ENCODE data around the gene DENND1B.

Gene DENND1B

DNA sequence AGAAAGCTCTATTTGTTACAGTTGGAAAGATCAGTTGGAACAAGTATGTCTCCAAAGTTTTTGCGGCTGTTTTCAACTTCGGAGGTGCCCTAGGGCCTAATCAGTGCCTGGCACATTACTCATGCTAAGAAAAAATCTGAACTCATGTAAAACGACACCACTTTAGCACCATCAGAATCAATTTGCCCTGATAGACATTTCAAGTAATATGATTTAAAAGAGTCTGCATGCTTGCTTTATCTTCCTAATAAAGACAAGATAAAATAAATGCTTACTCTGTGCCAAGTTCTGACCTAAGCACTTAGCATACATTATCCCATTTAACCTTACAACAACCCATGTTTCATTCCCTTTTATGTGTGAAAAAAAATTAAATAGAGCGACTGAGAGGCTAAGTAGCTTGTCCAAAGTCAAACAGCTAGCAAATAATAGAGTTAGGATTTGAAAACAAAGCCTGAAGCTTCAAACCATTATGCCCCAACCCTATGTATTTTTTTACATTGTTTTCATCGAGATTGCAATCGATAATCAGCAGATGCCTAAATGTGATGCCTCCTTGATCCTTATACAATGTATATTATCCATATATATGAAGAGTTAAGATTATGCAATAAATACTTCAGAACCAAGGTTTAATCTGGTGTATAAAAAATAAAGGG is 91.3 kb downstream of the DENND1B start:
- no peak for DNase-seq (ENCODE audit: low spot score)

DNA sequence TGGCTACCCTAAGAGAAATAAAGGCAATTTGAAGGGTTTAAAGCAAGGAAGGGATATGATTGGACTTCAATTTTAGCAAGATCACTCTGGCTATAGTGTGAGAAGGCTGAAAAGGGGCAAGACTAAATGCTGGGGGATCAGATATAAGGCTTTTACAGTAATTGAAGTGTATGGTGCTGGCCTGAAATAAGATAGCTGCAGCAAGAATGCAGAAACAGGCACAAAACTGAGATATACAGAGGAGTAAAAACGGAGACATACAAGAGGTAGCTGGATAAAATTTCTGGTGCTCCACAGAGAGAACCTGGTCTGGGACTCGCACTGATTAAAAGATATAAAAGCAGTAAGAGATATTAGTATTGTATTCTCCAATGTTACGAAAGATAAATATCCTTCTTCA is 92.0 kb downstream of the DENND1B start:
- no peak for DNase-seq (ENCODE audit: low spot score)

DNA sequence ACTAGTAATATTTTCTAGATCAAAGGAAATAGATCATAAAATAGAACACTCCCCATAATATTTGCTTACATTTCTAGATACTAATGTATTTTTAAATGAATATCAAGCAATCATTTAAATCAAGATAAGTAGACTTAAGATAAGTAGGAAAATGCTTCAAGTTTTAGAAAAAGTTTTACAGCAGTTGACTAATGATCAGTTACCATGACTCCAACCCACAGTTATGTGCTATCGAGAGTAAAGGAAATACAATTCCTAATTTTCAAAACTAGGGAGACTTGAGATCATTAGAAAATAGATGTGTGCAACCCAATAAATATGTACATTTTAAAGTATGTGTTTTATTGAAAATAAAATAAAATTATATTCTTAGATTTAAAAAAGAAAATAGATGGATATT is 95.0 kb downstream of the DENND1B start:
- DNase-seq (ENCODE audit: low spot score) = no peak

DNA sequence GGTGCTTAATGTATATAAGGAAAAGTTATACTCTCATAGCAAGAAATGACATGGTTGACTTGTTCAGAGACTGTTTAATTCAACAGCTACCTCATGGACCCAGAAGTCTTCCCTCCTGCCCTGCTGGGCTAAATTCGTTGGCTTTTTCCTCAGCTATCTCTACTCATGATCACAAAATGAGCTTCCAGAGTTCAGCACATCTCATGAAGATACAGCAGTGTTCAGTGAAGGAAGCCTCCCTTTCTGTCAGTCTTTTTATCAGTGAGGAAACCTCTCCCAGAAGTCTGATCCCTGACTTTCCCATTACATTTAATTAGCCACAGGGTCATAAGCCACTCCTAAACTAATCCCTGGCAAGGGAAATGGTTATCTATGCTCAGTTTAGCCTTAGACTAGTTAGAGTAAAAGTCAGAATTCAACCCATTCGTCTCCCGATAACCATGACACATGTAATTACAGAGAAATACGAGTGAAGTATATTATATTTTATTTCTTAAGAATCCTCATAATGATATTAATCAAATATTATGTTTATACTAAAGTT is 97.5 kb downstream of the DENND1B start:
- DNase-seq (ENCODE audit: low spot score) = no peak

DNA sequence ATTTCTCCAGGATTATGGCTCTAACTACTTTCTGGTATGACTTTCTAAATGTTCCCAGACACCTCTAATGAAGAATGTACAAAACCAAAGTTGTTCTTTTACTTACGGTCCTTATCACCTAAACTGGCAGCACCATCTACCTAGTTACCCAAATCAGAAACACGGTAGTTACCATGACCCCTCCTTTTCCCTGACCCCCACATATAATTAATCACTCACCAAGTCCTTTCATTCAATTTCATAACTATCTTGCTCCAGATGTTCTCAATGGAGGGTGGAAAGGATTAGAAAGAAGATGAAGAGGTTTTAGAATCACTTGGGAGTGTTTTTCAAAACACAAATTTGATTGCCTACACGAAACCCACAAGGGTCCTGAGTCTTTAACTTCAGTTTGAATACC is 98.0 kb downstream of the DENND1B start:
- no peak for DNase-seq (ENCODE audit: low spot score)

DNA sequence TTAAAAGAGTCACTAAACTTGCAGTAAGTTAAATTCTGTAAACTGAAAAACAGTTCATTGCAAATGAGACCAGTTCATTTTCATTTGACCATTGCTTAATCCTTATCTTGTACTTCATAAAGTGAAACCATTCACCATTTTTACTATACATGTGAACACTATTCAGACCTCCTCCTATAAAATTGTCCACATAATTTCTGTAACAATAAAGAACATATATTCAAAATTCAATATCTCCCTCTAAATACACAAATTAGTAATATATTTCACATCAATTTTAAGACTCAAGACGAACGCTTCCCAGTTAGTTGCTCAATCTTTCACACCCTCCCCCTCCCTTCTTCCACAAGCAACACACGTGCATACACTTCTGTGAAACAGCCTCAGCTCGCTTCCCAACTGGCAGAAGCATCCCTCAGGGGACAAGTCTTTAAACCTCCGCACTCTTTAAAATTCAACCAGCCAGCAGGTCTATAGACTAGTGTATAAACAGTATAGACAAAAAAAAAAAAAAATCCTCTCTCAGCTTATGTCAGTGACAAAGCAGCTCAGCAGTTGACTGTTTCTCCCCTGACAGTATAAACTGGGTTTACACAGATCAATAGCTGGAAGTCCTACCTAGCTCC is 99.6 kb downstream of the DENND1B start:
- no peak for DNase-seq (ENCODE audit: low spot score)

DNA sequence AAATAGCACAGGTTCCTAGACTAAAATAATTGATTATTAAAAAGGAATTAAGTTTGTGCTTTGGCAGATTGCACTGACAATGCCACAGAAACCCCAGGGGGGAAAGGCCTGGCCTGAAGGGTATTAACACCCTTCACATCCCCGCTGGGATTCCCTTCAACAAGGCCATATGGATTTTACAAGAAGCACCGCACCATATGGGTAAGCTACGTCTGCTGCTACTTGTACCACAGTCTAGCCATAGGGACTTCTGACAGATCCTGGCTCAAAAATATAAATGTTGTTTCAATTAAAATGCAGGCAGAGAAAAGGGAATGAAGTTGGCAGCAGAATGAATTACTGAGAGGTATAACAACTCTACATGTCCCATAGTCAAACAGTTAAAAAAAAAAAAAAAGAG is 101.0 kb downstream of the DENND1B start:
- DNase-seq (ENCODE audit: low spot score) = no peak

DNA sequence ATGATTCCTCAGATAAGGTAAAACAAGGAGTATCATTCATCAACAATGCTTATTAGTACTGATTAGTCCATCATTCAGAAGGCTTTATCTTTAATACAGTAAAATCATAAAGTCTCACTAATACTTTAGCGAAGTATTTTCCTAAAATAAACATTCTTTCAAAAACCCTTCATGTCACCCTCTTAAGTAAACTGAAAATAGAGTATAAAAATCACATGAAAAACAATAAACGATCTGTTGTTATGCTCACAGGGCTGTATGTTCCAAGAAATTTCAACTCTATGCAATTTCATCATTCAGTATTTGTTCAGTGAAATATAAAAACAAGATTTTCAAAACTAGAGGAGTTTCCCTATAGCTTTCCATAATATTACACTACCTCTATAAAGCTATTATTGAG is 102.0 kb downstream of the DENND1B start:
- DNase-seq (ENCODE audit: low spot score) = no peak

DNA sequence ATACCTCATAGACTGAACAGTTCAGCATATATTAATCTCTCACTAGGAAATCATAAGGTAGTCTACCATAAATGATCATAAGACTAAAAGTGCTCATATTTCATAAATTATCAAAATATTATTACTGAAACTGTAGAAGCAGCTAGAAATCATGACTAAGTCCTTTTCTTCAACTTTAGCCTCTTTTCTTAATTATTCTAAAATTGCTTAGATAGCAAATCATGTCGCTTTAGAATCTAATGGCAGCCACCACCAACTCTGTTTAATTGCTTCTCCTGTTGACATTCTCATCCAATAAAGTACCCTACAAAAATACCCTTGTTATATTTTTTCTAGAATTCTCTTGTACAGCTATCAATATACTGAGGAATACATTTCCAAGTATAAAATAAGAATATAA is 102.9 kb downstream of the DENND1B start:
- no peak for DNase-seq (ENCODE audit: low spot score)

DNA sequence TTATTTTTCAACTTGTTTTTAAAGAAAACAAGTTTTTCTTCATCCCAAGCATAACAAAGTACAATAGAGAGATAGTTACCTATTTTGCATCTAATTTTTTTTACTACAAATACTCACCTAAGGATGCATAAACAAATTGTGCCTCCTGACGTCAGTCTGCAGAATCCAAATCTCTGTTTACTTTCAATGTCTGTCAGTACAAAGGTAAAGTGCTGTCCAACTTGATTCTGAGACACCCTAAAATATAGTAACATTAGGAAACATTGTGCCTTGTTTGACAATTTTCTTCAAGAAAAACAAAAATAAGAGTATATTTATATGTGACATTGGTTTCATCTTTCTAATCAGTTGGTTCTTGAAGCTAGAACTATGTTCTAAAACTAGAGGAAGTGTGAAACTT is 103.4 kb downstream of the DENND1B start:
- DNase-seq (ENCODE audit: low spot score) = no peak

DNA sequence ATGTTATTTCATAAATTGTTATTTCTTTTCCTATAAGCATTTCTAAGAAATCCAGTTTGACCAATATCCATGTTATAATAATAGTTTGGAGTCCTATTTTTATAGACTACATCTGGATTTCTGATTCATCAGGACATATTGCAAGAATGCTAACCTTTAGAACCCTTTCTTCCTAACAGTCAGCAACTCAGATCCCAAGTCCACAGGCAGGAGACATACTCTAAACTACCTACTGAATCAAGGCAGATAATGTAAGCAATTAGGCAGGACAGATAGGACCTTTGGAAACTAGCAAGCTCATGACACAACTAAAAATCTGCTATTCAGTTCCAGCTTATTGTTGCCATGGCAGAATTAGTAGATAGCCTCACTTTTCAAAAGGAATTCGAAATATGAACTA is 104.1 kb downstream of the DENND1B start:
- no peak for DNase-seq (ENCODE audit: low spot score)

DNA sequence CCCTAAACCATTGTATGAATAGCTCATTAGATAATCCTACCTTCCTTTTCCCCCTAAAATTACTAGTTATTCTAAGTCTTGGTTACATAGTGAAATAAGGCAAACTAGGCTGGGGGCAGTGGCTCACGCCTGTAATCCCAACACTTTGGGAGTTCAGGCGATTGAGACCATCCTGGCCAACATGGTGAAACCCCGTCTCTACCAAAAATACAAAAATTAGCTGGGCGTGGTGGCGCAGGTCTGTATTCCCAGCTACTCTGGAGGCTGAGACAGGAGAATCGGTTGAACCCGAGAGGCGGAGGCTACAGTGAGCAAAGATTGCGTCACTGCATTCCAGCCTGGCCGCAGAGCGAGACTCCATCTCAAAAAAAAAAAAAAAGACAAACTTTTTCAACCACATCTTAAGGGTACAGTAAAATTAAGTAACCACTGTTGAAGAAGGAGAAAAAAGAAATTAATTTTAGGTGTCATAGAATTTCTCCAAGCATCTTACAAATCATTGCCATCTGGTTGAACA is 108.5 kb downstream of the DENND1B start:
- DNase-seq (ENCODE audit: low spot score) = no peak

DNA sequence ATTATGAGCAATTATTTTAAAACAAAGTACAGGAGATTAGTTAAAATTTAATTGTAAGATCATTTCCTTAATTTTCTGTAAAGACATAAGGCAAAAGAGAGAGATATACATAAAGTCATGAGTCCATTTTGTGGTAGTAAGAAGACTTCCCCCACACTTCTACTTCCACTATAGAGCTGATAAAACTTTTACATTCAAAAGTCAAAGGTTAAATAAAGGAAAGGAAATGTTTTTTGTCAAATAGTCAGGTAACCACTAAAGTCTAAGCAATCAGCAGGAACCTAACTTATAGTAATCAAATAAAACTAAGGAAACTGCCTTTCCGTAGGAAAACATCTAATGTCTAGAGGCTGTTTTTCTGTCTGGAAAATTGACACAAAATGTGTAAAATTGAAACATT is 110.9 kb downstream of the DENND1B start:
- no peak for DNase-seq (ENCODE audit: low spot score)

DNA sequence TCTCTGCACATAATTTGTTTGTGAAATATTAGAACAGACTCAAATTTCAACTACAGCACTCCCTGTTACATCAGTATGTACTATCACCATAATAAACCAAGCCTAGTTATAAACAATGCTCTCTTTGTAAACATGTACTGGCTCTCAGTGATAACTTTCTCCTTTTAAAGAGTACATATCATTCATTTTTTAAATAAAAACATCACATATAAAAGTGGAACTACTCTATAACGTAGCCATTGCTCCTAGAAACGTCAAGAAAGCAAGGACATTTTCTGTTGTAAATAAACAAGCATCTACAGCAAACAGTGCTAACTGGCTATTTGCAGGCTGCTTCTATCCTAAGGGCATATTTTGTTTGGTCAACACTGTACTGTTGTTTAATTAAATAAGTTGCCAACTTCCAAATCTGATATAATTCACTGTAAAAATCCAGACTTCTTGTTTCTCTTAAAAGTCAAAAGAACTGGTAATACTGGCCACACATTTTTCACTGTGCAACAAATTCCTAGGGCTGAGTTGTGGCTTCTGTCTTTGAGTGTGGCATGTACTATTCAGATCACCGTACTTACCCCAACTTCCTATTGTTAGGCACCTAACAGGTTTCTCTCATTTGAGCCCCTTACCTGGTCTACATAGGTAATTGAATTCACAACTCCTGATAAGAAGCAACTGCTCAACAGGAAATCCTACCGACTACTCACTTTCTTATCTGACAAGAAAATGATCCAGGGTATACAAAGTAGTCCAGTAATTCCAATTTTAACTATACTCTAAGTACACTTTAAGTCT is 111.9 kb downstream of the DENND1B start:
- no peak for DNase-seq (ENCODE audit: low spot score)

DNA sequence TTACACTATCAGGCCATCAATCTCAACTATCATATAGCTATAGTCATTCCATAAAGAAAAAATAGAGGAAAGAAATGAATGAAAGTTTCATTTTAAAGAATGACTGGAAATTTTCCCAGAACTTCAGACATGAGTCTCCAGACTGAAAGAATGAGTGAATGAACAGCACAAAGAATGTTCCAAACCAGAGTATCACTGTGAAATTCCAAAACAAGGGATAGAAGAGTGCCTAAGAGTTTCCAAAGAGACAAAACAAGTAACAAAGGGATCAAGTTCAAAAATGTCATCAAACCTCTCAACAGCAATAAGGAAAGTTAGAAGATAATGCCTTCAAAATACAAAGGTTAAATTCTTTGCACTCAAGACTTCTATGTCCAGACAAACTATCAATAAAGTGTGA is 114.9 kb downstream of the DENND1B start:
- DNase-seq (ENCODE audit: low spot score) = no peak

DNA sequence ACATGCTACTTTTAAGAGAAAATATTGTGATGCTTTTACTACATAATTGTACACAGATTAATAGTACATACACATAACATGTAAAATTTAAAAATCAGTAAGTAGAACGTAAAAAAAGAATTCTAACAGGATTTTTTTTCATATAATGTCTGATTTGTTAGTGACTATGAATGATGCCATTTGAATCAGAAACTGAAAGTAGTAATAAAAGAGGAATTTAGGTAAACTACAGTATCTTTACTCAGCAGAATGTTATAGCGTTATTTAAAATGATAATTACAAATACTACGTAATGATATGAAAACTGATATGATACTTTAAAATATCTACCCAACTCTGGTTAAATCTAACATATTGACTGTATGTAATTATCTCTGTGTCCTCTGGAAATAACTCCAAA is 116.1 kb downstream of the DENND1B start:
- DNase-seq (ENCODE audit: low spot score) = no peak

DNA sequence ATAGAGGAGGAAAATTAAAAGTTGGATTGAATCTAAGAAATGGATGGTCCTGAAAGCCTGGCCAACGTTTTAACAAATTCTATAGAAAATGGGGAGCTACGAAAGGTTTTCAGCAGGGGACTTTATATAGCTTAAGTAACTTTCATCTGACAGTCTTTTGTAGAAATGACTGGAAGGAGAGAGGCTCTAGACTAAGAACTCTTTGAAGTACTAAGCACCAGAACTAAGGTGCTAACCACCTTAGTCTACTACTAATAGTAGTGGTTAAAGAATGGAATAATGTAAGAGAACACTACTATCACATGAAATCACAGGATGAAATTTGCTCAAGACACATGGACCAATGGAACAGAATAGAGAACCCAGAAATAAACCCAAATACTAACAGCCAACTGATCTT is 126.1 kb downstream of the DENND1B start:
- no peak for DNase-seq (ENCODE audit: low spot score)

DNA sequence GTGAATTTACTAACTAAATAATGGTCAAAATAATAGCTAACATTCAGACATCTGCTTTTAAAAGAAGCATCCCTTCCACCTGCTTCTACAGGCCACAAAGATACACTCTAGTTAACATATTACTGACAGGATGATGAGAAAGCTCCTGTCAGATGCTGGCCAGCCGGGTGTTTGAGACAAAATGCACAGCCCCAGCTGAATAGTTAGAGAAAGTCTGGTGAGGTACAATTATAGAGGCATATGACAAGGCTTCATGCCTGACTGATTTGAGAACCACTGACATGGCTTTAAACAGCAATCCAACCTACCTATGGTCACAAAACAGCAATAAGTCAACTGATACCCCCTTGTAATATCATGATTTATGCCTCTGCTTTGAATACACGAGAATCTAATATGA is 137.0 kb downstream of the DENND1B start:
- no peak for DNase-seq (ENCODE audit: low spot score)

DNA sequence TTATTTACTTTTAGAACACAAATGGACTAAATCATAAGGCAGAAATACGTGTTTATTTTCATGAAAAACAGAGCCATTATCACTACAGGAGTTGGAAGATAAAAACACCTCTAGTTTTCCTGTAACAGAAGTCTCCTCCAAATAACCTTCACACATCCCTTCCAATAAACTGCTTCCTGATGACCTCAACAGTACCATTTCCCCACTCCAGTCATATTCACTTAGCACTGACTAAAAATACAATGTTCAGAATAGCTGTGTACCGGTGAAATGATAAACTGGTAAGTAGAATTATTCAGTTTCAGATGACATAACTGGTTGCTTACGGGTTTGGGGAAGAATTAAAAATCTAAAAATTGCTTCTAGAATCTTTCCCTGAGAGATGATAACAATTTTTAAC is 137.9 kb downstream of the DENND1B start:
- no peak for DNase-seq (ENCODE audit: low spot score)

DNA sequence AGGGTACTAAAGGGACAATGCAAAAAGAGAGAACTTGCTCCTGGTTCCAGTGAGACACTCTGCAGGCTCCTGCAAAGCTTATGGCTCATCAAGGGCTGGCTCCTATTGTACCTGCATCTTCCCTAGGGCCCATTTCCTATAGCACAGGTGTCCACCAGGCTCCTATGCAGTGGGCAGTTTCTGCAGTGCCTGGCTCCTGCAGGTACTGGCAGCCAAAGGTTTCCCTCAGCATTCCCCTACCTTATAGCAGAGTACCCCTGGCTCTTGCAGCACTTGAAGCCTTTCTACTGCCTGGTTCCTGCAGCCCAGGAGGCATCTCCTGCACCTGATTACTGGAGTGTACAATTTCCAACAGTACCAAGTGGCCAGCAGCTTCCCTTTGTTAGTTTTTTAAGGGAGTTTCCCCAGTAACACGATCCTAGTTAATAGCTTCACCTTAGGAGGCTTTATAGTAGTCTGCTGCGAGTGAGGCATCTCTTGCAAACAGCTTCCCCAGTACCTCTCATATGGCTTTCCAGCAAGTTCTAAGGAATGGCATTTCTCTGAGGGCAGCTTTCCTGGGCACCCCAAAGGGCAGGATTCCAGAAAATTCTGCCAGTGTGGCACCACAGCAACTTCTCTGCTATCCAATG is 141.7 kb downstream of the DENND1B start:
- no peak for DNase-seq (ENCODE audit: low spot score)

DNA sequence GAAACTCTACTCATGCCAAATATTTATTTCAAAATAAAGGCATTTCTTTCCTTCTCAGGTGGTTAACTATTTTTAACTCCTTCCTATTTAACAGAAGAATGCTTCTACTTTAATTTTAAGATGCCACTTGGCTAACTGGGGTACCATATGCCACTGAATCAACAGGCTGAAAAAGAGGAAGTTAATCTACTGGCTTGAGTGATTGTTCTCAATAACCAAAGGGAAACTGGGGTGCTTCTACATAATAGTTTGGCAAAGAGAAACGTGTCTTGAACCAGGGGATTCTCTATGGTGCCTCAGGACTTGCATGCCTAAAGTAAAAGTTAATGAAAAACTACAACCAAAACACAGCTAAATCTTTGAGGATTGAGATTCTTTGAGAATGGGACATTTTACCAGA is 142.6 kb downstream of the DENND1B start:
- DNase-seq (ENCODE audit: low spot score) = no peak

DNA sequence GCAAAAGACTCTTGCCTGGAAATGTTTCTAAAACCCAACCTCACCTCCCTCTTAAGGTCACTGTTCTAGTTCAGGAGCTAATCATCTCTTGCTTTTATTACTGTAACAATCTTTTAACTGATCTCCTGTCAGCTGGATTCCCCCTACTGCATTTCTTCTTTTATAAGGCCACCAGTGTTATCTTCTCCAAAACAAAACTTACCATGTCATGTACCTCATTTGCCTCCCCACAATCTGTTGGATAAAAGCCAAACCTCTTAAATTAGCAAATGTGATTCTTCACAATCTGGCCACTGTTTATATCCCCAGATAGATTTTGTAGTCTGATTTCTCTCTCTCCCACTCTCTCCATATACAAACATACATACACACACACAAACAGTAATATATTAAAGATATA is 143.3 kb downstream of the DENND1B start:
- no peak for DNase-seq (ENCODE audit: low spot score)

DNA sequence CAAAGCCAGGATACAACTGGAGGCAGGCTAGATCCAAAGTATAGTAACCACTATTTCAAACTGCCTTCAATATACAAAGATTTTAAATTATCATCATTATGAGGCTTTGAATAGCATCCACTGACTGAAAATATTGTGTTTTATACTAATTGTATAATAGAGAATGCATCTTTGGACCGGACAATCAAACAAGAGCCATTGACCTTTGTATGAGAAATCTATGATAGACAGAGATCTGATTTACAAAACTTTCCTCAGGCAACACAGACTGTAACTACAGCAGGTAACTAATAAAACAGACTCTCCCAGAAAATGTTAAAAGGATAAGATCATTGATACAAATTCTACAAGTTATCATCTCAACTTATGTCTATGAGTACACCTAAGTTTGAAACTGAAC is 152.9 kb downstream of the DENND1B start:
- DNase-seq (ENCODE audit: low spot score) = no peak
